Body of pancreas (tissue), 4 donors: ENCODE data around the gene CAPRIN2.

Source experiments
- CTCF ChIP-seq, 7 experiments: fragments of 450-650 bp in 4 of 7; fragments of 200-600 bp in 3 of 7; sonication (generic) in 3 of 7; IDR thresholded peaks; one replicate each; pipeline ENCODE4 v1.5.1; 2016 to 2019; ENCODE audit warnings: antibody characterized with exemption in 7 of 7
- POLR2A ChIP-seq, 3 donors: fragments of 450-650 bp; IDR thresholded peaks; one replicate each; pipeline ENCODE4 v1.6.1; 2016; ENCODE audit warnings: antibody characterized with exemption in 3 of 3, mild to moderate bottlenecking in 2 of 3

- TF ChIP-seq CTCF (IDR thresholded peaks at IDR 0.05) (no peak), POLR2A (IDR thresholded peaks at IDR 0.05) (no peak)
These were observed 67.3 kb downstream of the CAPRIN2 start for GRCh38 chr12:30687265-30687986.
